GM21381 (cell line): ENCODE measurements around the gene SUN5.

ENCODE experiments used
- ATAC-seq: cut with Tn5 transposase; IDR thresholded peaks from one replicate; pipeline ENCODE4 v1.9.1; 2021; ENCODE audit warnings: mild to moderate bottlenecking, moderate library complexity; ENCODE audit not compliant: unreplicated experiment

Gene SUN5

DNA sequence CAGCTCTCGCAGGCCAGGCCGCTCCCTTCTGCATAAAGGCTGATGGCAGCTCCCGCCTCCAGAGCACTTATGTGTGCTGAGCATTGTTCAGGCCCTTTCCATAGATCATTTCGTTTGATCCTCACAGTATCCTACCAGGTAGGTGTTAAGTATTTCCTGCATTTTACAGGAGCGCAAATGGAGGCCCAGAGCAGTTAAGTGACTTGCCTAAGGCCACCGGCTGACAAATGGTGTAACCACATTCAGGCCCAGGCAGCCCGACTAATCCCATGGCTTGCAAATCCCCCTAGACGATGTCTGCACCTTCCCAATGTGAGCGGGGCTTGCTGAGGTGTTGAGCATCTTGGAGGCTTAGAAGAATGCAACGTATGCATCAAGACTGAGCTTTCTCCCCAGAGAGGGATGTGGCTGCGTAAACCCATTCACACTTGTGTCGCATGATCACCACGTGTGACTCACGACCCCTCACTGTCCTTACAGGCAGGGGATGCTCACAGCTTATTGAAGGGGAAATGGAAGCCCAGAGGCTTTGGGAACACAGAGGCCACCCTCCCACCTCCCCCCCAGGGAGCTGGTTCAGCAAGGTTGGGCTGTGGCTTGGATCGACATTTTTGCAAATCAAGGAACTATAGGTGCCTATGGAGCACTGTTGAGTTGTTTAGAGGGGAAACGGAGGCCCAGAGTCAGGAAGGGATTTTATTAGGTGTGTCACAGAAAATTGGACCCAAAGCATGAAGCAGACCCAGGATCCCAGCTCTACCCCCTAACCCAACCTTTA is 10.3 kb upstream of the SUN5 start:
- no peak for ATAC-seq

DNA sequence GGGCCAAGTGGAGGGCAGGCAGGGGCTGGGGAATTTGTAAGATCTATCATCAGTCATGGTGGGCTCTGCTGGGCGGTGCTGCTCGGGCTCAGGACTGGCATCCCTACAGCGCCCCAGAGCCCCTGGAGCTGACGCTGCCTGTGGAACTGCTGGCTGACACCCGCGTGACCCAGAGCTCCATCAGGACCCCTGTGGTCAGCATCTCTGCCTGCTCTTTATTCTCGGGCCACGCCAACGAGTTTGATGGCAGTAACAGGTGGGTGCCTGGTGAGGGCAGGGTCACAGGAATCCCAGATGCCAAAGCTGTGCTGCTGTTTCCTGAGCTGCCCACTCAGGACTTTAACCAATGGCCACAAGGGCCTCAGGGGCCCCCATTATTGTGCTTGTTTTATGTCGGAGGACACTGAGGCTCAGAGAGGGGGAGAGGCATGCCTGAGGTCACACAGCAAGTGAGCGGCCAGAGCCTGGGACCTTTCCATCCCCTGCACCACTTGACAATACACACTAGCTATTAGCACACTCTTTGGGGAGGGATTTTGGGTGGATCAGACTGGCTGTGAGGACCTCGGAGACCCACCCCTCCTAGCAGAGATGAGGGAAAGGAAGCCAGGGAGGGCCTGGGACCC is 9.6 kb upstream of the SUN5 start:
- no peak for ATAC-seq

- no peak for ATAC-seq
These were observed 8.3 kb upstream of the SUN5 start for GRCh38 chr20:33012327-33013189.

DNA sequence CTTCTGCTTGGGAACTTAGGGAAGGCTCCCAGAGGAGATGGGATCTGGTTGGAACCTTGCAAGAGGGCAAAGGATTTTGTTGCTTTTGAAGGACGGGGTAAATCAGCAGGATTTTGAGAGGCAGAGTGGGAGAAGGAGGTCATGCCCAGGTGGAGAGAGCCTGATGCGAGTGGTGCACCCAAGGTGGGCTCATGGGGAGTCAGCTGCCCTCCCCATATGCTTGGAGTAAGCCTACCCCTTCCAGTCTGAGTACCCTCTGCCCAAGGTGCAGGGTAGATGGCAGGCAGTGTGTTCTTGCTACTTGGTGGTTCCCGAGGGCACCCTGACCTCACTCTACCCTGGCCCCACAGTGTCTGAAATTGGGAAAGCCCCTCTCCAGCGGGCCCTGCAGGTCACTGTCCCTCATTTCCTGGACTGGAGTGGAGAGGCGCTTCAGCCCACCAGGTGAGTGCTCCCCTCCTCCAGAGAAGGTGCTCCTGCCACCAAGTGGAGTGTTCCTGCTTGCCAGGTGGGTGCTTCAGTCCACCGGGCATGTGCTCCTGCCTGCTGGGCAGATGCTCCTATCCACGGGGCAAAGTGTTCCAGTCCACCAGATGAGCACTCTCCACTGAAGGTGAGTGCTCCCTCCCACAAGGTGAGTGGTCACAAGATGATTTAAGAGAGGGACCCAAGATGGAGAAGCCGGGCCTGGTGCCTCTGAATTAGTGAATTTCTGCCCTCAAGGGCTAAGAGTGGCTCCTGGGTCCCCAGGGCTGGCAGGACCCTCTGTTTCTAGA is 6.6 kb upstream of the SUN5 start:
- ATAC-seq = no peak

DNA sequence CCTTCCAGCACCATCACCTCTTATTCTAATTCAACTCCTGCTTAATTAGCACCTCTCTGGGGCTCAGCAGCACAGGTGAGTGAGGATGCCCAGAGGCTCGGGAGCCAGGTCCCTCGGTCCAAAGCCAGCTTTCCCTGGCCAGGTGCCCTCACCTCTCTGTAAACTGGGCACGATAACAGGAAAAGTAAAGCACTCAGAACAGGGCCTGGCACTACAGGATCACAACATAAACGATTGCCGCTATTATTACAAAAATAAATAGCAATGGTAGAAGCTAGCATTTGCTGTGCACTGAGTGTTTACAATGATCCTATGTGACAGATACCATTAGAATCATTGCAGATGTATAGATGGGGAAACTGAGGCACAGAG is 5.9 kb upstream of the SUN5 start:
- no peak for ATAC-seq

GRCh38 chr20:33009214-33010132 is 5.2 kb upstream of the SUN5 start:
- ATAC-seq = no peak

DNA sequence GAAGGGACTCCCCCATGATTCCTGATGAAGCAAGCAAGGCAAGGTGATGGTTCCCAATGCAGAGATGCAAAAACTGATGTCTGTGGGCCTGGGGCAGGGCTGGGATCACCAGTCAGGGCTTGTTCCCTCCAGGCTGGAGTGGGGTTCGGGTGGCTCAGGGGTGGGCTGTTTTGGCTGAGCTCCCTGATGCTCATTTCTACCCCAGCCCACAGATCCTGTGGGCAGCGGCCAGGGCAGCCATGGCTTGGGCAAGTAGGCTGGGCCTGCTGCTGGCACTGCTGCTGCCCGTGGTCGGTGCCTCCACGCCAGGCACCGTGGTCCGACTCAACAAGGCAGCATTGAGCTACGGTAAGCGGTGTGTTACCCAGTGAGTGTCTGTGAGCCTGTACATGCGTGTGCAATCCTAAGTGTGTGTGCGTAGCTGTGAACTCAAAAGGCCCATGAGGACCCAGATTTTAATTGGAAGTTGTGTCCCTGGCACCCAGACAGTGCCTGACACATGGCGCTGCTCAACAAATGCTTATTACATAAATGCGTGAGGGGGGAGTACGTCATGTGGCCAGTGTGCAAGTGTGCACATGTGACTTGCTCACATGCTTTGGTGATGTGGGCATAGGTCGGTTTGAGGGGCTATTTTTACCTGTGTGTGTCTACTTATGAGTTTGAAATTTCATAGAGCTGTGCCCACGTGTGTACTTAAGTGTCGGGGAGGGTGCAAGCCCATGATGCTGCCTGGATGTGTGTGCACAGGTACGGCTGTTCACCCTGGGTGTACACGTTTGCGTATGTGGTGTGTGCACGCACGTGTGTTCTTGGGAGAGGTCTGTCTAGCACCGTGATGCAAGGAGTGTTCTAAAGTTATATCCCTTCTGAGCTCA is 4.3 kb upstream of the SUN5 start:
- no peak for ATAC-seq

DNA sequence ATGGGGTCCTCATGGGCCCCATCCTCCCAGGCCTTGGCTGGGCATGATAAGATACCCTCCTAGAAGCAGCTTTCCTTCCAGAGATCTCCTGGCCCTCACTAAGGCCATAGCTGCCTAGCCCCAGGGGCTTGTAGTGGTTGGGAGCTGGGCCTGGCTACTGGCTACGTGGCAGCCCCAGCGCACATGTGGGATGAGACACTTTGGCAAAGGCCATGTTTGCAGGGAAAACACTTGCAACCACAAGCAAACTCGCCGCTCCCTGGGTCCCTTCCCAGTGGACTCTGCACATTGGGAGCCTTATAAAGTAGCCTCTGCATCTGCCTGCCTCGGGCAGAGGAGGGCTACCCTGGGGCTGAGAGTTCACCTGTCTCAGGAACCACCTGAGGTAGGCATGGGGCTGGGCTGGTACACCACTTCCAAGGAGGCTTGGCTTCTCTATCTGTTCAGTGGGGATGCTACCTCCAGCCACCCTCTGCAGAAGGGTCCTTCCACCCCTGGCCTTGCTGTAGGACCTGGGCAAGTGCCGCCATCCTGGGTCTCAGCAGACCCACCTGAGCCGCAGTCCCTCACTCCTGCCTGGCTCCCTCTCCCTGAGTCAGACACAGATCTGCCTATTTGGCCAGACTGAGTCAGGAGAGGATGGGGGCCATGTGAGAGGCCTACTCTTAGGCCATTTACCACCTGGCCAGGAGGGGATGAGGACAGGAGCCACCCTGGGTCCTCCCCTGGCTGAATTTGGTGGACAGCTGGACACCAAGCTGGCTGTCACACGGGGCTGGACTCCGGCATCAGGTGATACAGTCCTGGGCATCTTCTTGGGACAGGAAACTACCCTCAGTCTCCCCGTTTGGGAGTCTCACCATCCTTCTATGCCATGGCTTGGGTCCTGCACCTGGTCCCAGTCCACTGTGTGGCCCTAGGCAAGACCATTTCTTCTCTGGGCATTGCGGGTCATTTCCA is 3.4 kb upstream of the SUN5 start, which contains the start of gene BPIFB2:
Gene BPIFB2 (plus strand): TSS at position 329 of the 960 bp plus-strand sequence. CDS start 871 bp downstream, outside the sequence.
- no peak for ATAC-seq

DNA sequence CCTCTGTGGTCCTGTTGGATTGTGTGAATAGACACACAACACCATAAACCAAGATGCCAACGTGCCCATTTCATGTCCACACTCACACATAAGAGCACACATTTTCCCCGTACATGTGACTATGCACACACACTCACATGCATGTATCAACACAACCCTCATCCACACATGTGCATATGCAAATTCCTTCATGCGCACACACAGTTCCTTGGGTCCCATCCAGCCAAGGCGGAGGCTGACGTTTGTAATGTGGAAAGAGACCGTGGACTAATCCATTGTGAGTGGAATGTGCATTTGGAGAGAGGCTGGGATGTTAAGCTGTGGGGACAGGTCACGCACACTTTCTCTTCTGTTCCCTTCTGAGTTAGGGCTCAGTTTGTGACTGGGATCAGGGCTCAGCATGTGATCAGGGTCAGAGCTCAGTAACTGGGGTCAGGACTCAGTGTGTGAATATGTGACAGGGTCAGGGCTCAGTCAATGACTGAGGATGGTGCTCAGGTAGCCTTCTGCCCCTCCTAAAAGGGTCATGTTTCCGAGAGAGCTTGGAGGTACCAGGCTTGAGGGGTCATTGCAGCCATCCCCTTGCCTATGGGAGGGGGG is 2.6 kb upstream of the SUN5 start:
- no peak for ATAC-seq

GRCh38 chr20:33005908-33006775 is 1.9 kb upstream of the SUN5 start:
- no peak for ATAC-seq

DNA sequence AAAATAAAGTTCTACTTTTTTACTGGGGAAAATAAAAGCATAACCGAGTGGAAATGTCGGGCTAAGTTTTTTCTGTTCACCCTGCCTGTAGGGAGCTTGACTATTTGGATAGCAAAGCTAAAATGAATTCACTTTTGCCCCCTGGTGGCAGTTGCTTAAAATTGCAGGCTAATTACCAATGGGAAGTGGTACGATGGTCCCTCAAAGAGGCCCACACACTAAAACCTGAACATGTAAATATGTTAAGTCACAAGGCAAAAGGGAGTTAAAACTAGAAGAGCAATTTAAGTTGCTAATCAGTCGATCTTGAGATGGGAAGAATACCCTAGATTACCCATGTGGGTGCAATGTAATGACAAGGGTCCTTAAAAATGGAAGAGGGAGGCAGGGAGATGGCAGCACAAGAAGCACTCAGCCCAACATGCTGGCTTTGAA is 916 bp upstream of the SUN5 start:
- ATAC-seq = no peak

DNA sequence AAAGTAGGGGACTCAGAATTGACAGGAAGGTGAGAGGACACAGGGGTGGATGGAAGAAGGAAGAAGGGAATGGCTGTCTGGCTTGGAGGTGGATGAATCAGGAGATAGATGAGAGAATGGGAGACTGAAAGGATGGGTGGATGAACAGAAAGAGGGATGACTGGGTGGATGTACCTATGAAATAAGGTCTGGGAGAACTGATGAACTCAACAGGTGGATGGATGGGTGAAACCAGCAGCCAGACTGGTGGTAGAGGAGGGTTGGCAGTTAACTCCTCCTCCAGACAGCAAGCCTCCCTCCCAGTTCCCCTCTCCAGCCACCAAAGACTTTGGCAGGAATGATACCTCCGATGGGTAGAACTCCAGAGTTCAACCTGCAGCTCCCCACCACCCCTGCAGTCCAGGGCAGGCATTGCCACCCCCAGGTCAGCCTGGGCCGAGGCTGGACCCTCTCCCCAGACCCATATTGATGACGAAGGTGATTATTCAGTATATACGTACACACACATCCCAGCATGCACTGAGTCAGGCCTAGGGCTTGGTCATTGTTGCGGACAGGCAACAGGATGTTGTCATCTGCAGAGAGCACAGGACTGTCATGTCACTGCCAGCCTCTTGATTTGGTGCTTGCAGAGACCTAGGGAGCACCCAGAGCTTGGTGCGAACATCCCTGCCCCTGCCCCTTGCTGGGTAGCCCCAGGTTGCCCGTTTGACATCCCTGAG is 2.0 kb downstream of the SUN5 start:
- ATAC-seq = no peak

- no peak for ATAC-seq
These were observed 3.3 kb downstream of the SUN5 start for GRCh38 chr20:33000802-33001466.

- ATAC-seq = no peak
These were observed 4.5 kb downstream of the SUN5 start for GRCh38 chr20:32999603-33000250.

DNA sequence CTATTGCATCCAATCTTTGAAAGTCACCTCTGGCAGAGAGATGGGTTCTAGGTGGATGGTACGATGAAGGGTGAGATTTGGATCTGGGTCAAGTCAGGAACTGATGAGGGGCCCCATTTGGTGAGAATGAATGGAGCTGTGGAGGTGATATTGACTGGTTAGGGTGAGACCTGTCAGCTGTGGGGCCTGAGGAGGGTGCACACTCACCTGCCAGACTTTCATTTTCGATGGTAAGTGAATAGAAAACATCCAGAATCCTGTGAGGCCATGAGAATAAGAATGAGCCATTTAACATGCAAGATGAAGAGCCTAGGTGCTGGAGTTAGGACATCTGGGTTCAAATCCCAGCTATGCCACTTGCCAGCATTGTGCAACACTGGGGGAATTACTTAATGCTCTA is 6.8 kb downstream of the SUN5 start:
- no peak for ATAC-seq
